ENCODE measurements around the gene KDM2A. TPM values are rescaled to one million over a fixed set of nuclear protein-coding genes. Genes with fewer than 3 reads are reported as not detected.

Gene KDM2A
- total and polyA plus RNA-seq, 2 of the 13 experiments (the other 11 are each of a cell fraction or from before 2014, with no cell fraction given): 31.3 to 31.4 TPM

GRCh38 chr11:67265633-67266448 lies 146.8 kb downstream of the KDM2A start (continued):
- TF ChIP-seq ZNF710 (CRISPR knock-in tag; IDR thresholded peaks at IDR 0.05; ENCODE audit: borderline replicate concordance) (no peak), GTF3A (CRISPR knock-in tag; conservative IDR thresholded peaks at IDR 0.05) (0 out of 2 replicates have a peak, but pooled peaks have one; percentile 13), MYPOP (CRISPR knock-in tag; IDR thresholded peaks at IDR 0.05) (0 out of 2 replicates have a peak, but pooled peaks have one; percentile 29), ZNF251 (CRISPR knock-in tag; IDR thresholded peaks at IDR 0.05) (no peak), ZNF292 (CRISPR knock-in tag; IDR thresholded peaks at IDR 0.05; ENCODE audit: borderline replicate concordance, low read depth) (no peak), HBP1 (CRISPR knock-in tag; IDR thresholded peaks at IDR 0.05; ENCODE audit: low read depth) (0 out of 2 replicates have a peak, but pooled peaks have one; percentile 34), ZNF318 (CRISPR knock-in tag; IDR thresholded peaks at IDR 0.05) (no peak)
